HG03558 (cell line): ENCODE results near the gene AK4.
A peak's percentile ranks its signal among the peaks of the same experiment; 100 is the strongest.

ENCODE experiments used
- ATAC-seq: cut with Tn5 transposase; IDR thresholded peaks from one replicate; pipeline ENCODE4 v1.9.1; 2021; ENCODE audit warnings: moderate number of reproducible peaks; ENCODE audit not compliant: unreplicated experiment; ENCODE audit errors: extremely low read depth

The AK4 gene

GRCh38 chr1:65172936-65173690, 25.1 kb downstream of the AK4 start:
- ATAC-seq, result no peak

DNA sequence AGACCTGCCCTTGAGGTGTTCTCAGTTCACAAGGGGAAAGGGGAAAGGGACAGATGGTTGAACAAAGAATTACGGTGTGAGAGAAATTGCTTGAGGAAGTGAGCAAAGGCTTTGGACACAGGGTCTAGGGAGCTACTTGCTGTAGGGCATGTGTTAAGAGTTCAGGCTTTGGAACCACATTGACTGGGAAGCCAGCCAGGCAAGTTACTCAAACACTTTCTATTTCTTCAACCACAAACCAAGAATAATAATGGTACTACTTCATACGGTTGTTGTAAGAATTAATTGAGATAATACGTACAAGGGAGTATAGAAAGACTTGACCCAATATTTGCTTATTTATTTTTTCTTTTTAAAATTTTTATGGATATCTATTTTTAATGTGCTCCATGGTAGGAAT, 26.6 kb downstream of the AK4 start:
- ATAC-seq, result peak; percentile 91

- no peak for ATAC-seq
Observed at GRCh38 chr1:65175171-65176055, 27.4 kb downstream of the AK4 start.

- no peak for ATAC-seq
Observed at GRCh38 chr1:65176056-65176450, 28.1 kb downstream of the AK4 start.

GRCh38 chr1:65176591-65176990, 28.6 kb downstream of the AK4 start:
- ATAC-seq, result no peak

- no peak for ATAC-seq
Observed at GRCh38 chr1:65177457-65177856, 29.5 kb downstream of the AK4 start.

DNA sequence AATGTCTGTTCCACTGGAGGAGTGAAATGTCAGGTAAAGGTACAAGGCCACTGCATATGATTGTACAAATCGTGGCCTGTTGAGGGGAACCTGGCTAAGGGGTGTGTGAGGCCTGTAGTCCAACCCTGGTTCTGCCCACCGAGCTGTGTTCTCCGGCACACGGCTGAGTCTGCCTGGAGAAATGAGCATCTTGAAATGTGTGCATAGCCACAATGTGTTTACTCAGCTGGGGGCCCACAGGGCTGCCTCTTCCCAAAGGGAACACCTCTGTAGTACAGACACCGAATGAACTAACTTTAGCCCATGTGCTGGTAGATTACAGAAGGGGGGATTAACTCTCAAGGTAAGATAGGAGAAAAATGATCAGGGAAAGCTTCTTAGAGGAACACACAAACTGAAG, 30.2 kb downstream of the AK4 start:
- no peak for ATAC-seq

- no peak for ATAC-seq
Observed at GRCh38 chr1:65179148-65179547, 31.1 kb downstream of the AK4 start.

DNA sequence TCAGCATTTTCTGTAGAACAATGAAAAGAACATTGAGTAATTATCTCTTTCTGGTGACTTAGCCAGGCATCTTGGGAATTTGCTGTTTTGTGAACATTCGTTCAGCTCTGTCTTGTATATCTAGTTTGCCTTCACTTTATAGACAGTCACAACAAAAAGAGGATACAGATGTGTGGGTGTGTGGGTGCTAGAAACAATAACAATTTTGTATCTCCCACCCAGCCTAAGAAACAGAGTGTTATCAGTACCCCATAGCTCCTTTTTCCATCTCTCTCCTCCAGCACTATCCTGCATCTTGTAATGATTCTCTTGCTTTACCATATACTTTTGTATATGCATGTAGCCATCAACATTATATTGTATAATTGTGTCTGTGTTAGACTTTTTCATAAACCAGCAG, 33.0 kb downstream of the AK4 start:
- ATAC-seq, result no peak

DNA sequence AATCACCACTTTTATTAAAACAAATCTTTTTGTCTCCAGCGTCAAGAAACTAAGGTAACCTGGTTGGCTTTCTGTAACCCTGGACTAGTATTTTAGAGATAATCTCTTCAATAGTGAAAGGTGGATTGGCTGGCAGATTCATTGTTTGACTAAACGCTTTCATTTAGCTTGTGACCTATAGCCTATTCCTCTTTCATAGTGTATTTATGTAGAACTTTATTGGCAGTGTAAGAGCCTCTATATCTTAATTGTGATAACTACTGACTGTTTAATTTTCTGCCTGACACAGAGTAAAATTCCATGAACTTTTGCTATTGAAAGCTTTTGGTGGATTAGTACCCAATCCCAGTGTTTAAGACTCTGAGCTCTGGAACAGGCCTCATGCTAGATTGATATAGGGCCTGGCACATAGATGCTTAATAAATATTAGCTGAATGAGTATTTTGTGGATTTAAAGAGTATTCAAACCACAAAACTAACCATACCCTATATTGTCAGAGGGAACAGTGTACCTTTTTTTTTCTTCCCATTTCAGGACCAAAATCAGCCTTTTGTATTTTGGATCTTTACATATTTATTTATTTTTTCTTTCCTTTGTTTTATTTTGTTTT, 34.8 kb downstream of the AK4 start:
- no peak for ATAC-seq

DNA sequence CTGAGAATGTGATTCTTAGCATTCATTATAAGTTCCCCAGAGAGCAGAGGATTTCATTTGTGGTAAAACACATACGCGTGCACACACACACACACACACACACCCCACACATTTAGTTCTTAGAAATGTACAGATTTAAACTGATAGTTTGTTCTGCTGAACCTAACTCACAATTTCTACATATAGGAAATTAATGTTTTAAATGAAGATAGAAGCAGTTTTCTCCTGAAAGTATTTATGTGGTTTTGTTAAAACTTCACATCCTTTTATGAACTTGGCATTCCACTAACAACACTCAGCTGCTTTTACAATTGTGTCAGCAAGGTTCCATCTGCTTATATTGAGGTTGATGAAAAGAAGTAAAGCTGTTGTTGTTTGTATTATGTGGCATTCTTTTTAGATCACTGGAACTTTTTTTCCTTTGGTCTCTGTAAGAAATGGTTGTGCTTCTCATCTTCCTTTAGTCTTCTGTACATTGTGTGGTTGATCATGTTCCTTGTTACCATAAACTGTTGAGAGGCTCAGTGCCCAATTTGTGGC, 41.6 kb downstream of the AK4 start:
- no peak for ATAC-seq

- ATAC-seq, result no peak
Observed at GRCh38 chr1:65190229-65190628, 42.2 kb downstream of the AK4 start.

- no peak for ATAC-seq
Observed at GRCh38 chr1:65193129-65193695, 45.2 kb downstream of the AK4 start.

DNA sequence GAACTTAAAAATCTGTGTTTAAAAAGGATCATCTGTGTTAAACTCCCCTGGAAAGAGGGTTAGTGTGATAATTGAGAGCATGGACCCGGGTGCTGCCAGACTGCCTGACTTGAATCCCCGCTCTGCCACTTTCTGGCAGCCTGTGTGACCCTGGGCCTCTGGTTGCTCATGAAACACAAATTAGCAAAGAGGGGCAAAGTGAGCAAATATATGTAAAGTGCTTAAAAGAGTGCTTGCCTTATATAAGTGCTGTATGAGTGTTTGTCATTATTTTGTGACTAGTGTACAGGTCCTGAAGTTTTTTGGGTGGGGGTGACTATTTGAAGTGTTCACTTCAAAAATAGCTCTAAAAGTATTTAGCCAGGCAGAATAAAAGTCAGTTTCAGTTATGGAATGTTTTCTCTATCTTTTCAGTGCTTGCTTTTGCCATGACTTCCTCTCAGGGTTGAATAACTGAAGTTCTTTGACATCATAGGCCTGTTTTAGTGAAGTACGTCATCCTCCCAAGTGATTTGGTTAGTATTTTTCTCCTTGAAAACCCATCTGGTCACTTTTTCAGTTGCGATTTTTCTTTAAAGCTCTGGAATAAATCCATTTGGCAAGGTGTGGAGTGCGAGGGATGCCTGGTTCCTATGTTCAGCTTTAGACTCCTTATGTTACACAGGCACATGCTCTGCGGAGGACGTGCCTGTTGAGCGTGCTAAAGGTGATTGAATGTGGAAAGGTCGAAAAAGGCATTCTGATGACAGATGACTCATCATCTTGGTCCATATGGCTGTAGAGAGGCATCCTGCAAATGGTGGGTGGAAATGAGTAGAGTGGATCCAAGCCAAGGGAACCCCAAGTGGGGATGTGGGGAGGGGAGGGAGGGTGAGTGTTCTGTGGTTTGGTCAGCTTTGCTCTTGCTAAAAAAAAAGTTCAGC, 47.8 kb downstream of the AK4 start:
- no peak for ATAC-seq

- ATAC-seq, result no peak
Observed at GRCh38 chr1:65196926-65197325, 48.9 kb downstream of the AK4 start.

DNA sequence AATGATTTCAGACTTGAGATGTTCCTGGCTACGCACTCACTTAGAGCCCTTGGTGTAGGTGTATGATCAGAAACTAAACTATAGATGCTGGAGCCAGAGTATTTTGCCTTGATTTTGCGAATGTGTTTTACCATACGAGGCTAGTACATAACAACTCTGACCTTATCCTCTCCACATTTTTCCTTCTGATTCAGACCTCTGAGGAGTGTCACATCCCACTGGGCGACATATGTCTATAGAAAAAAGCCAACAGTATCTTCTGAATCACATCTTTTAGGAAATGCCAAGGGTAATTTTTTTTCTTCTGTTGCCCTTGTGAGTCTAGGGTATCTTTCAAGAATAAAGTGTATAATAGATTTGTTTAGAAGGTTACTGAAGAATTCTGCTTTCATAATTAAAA, 49.6 kb downstream of the AK4 start:
- ATAC-seq, result no peak

- no peak for ATAC-seq
Observed at GRCh38 chr1:65198096-65198495, 50.1 kb downstream of the AK4 start.

- no peak for ATAC-seq
Observed at GRCh38 chr1:65200411-65200810, 52.4 kb downstream of the AK4 start.

DNA sequence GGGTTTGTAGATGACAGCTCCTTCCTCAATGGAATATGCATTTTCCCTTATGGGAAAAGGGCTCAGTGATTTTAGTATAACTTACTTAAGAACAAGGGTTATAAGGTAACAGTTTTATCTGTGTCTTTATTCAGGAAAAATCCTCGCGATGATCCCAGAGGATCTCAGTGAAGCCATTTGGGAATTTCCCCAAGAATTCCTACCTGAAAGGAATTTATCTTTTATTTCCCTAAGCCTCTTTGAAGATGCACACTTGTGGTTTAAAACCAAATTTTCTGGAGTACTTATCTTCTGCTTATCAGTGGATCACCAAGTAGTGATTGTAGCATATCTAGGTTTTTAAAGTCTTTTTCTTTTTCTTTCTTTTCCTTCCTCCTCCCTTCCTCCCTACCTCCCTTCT, 58.8 kb downstream of the AK4 start:
- no peak for ATAC-seq

DNA sequence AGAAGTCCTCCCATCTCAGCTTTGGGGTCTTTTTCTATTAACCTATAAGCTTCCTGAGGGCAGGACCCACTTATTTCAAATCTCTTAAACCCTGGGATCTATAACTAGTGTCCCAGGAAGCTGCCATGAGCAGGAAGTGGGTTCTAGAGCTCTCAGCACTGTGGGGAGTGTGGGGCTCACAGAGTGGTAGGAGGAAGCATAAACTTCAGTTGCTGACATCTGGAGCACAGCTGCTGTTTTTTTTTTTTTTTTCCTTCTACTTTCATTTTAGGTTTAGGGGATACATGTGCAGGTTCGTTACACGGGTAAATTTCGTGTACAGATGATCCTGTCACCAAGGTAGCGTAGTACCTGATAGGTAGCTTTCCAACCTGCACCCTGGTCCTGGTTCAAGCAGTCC, 59.3 kb downstream of the AK4 start:
- peak; percentile 47 for ATAC-seq
